Activated CD4-positive, alpha-beta T cell treated with anti-CD3 and anti-CD28 coated beads, Interleukin-2, amount 50 U/mL, for 16 hours (primary cell): ENCODE measurements around the gene ESR1.
A peak's percentile ranks its signal among the peaks of the same experiment; 100 is the strongest.
"Not testable (repeated sequence)": the region's sequence is repeated elsewhere in the genome, so short reads cannot be mapped to it uniquely, and the experiment has no call there.

ENCODE experiments used
- DNase-seq: peaks from one replicate; pipeline ENCODE4 v3.0.0-alpha.2; 2020

ESR1 gene

DNA sequence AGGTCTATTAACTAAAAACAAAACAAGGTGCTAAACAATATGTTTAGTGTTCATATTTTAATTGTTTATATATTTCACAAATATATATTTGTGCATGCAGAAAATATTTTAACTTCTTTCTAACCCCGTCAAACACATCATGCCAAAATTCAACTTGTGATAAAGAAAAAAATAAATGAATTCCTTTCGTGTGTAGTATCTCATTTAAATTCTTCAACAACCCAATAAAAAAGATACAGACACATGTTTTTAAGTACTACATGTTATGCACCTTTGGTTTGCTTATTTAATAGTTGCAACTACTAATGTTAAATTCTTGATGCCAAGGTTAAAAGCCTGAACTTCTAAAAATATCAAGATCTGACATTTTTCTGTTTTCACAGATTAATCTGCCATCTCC is 252.4 kb downstream of the ESR1 start:
- no peak for DNase-seq

DNA sequence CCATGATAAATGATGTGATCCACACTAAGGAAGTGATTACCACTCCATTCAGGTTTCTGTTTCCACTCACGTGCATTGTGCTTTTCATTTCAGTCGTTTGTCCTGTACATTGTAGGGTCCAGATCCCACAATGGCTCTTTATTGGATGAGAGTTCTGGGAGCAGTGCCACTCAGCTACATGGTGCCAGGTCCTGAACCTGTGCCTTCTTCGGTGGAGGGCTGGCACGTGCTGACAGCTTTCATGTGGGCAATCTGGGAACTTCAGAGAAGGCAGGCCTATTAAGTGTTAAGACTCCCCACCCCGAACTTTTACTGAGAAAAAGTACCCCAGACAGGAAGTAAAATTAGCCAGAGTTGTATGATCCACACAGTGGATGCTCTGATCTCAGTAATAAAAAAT is 255.0 kb downstream of the ESR1 start:
- DNase-seq, result no peak

DNA sequence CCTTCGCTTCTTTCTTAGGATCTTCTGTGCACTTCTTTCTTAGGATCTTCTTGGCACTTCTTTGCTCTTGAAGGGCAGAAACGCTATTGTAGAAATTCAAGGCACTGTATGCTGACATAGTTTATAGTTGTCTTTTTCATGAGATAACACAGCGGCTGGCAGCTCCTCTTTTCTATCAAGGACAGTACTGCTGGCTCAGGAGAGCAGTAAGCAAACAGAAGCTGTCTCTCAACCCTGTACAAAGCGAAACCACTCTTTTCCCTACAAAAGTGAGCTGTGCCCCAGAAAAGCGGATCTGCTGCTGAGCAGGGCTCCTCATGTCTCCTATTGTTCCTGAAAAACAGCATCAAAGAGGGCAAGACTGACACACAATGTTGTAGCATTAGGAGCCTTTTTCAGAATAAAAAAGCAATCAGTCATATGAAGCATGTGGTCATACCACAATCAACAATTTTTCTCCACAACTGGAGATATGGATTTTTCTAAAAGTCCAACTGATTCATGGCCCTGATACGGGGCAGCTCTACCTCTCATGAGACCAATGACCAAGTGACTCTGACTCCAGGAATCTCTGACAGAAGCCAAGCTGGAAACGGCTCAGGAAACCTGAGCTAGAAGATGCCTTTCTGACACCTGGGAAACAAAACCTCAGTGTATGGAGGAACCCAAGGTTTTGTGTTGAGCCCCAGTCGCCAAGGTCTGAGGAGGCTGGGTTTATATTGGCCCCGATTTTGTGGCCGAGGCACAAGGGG is 255.9 kb downstream of the ESR1 start:
- DNase-seq, result no peak

DNA sequence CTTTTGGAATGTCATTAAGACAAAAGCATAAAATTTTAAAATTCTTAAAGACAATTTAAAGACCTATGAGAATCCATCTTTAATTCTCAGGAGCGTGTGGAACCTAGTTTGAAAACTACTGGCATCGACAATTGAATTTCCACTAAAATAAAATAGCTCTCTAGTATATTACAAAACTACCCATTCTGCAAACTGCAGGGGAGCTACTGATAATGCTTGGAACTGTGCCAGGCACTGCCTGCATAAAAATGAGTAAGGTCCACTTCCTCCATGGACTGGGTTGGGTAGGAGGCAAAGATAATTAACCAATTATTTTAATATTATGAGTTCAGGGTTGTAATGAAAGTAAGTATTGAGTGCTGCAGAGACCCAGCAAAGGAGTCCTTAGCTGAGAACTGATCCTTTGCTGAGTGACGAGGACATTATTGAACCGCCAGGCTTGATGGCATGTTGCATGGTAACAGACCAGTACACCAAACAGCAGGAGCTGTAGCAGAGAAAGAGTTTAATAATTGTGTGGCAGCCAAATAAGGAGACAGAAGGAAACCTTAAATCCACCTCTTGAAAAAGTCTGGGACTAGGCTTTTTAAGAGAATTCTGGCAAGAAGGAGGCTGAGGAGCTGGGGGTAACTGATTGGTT is 261.3 kb downstream of the ESR1 start:
- no peak for DNase-seq

DNA sequence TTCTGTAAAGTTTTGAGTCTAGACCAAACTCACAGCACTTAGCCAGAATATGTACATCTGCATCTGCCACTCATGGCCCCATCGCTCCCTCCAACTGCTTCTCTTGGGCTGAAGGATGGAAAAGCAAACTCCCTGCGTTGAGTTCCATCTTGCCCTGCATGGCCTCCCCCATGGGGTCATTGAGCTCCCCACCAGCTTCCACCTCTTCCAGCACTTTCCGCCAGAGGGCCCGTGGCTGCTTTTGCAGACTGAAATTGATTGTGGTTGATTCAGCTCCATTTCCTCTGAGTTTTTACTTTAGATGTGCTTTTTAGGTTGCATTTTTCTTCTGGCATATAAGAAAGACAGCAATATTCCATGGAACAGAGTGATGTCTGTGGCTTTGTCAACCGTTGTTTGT is 263.1 kb downstream of the ESR1 start:
- DNase-seq, result no peak

DNA sequence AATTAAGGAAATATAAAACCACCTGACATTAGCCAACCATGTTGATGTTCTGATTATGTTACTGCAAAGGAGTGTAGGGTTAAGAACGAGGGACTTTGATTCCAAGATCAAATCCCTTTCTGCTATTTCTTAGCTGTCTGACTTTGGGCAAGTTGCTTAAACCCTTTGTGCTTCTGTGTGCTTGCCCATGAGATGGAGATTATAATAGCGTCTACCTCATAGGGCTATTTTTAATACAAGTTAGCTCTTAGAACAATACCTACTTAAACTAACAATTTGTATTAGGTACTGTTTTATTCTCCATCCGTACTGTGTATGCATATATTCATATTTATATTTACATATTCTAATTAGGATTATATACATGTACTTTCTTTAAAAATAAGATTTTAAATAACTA is 263.8 kb downstream of the ESR1 start:
- no peak for DNase-seq

DNA sequence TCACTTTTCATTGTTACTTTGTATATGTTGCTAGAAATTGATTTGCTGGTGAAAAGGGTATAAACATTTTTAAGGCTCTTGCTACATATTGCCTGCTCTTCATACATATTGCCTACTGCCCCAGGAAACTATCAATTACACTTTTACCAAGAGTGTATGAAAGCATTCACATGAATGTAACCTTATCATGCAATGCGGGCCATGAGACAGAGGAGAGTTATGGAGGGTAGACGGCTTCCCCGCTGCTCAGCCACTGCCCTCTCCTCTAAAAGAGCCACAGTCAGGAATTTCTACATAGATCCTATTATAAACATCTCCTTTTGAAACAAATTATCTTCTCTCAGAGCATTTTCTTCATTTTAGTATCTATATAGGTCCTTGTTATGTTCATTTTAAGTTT is 264.4 kb downstream of the ESR1 start:
- no peak for DNase-seq

DNA sequence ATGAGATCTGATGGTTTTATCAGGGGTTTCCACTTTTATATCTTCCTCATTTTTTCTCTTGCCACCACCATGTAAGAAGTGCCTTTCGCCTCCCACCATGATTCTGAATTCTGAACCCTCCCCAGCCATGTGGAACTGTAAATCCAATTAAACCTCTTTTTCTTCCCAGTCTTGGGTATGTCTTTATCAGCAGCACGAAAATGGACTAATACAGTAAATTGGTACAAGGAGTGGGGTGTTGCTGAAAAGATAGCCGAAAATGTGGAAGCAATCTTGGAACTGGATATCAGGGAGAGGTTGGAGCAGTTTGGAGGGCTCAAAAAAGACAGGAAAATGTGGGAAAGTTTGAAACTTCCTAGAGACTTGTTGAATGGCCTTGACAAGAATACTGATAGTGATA is 268.8 kb downstream of the ESR1 start:
- not testable (repeated sequence) for DNase-seq

DNA sequence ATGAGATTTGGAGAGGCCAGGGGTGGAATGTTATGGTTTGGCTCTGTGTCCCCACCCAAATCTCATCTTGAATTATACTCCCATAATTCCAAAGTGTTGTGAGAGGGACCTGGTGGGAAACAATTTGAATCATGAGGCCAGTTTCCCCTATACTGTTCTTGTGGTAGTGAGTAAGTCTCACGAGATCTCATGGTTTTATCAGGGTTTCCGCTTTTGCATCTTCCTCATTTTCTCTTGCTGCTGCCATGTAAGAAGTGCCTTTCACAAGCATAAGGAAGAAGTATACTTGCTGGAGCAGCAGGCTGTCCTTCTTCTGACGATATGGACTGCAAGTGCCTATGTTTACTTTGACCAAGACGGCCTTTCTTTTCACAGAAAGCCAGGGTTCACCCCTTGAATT is 270.5 kb downstream of the ESR1 start:
- no peak for DNase-seq

DNA sequence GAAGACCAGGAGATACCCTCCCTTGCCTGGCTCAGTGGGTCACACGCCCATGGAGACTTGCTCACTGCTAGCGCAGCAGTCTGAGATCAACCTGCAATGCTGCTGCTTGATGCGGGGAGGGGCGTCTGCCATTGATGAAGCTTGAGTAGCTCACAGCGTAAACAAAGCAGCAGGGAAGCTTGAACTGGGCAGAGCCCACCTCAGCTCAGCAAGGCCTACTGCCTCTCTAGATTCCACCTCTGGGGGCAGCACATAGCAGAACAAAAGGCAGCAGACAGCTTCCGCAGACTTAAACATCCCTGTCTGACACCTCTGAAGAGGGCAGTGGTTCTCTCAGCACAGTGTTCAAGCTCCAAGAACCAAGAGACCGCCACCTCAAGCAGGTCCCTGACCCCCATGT is 271.3 kb downstream of the ESR1 start:
- no peak for DNase-seq

DNA sequence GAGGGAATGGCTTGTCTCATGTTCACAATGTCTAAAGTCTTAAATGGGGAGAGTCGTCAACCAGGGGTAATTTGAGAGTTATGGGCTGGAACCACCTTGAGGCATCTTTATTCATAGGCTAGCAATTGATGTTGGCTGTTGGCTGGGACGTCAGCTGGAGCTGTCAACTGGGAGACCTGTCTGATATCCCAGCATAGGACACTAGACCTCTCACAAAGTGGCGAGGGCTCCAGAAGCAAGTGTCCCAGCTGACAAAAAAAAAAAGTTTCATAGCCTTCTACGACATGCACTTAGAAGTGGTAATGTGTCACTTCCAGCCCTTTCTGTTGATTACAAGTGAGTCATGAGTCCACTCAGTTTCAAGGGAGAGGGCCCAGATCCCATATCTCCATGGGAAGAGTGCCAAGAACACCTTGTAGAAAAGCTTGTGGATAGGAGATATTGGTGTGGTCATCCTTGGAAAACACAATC is 278.0 kb downstream of the ESR1 start:
- DNase-seq, result no peak

DNA sequence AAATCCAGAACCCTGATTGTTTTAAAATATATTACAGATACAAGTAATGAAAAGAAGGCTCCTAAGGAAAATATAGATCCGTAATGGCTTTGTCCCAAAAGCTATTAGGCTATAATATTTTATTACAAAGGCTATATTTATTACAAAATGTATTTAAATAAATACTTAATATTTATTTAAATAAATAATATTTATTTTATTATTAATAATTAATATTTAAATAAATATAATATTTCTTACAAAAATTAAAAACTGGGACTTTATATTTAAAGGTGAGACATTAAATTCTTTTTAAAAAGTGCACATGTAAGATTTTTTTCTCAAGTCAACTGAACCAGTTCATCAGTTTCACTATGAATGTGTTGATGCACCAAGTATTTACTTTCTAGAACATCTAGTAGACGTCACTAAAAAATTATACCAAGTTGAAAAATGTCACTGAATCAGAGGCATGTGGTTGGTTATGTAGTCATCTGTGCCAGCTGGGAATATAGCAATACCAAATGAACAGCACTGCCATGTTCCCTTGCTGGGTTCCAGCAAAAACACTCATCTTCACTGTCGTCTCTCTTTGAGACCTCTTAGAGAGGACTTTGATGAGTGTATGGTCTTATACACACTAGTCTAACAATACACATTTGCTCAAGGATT is 278.9 kb downstream of the ESR1 start:
- DNase-seq, result no peak

DNA sequence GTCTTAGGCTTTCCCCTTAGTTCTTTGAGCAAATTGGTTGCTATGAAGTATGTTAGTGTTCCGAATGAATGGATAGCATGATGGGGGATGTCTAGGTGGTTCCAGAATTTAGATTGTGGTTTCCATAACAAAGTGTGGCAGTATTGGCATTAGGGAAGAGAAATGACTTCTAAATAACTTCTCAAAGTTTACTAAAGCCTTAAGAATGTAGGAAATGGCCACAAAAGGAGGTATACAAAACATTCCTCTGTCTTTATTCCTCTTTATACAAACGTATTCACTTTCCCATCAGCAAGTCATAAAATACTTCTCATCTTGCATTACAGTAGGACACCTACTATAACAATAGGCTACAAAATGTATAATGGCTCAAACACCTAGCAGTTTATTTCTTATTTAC is 279.6 kb downstream of the ESR1 start:
- no peak for DNase-seq

DNA sequence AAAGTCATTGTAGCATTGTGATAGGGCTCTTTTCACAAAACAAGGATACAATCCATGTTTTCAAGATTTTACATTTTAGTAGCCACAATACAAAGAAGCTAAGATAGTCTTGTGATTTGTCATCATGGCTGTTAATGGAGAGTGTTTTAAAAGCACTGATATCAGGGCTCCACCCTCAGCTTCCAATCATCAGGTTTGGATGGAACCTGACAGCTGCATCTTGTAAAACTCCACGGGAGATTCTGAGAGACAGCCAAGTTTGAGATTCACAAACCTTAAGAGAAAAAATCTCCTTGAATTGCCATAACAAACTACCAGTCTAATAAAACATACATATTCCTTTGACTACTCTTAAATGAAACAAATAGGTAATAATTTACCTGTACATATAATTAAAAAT is 280.2 kb downstream of the ESR1 start:
- DNase-seq, result no peak

DNA sequence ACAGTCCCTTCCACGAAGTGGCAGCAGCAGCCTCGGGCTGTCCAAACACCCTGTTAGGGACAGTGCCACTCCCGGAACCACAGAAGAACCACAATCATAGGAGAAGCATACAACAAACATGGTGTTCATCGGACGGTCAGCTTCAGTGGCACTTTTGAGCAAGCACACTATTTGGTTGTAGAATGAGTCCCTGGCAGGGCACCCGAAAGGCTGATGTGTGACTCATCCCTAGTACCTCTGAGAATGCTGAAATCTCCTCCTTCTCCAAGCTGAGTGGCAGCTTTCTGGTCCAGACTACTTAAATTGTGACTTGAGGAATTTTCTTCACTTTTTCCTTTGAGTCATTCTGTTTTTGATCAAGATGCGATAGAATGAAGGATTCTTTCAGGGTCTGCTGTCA is 282.5 kb downstream of the ESR1 start:
- no peak for DNase-seq

DNA sequence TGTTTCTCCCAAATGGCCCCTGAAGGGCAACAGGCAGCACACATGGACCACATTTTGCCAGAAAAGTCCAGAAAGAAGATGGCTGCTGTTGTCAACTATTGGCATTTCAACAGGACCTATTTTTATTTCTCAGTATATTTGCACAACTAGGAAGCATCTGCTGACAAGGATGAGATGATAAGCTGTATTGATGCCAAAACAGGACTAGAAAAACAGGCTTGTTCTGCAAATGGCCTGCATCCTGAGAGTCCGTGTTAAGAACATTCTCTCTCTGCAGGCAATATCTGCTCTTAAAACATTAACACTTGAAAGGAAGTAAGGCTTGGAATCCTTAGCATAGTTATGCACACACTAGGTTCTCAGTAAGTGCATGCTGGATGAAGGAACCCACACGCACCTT is 283.7 kb downstream of the ESR1 start:
- DNase-seq, result no peak

DNA sequence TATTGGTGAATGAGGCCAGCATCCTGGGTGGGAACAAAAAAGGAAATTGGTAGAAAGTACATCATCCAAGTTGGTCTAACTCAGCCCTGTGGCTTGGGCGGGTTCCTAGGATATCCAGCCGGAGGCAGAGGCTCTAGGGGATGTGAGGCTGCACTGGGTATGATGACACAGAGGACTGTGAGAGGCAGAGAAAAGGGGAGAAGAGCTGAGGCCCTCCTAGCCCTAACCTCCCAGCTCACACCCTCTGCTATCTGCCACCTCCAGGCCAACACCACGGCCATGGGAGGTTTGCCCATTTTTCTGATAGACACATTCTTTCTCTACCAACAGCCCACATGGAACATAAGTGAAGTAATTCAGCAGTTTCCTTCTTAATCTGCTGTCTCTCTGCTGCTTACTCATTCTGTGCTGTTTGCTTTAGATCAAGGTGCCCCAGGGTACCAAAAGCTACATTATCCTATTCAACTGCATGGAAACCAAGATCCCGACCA is 284.4 kb downstream of the ESR1 start:
- no peak for DNase-seq

DNA sequence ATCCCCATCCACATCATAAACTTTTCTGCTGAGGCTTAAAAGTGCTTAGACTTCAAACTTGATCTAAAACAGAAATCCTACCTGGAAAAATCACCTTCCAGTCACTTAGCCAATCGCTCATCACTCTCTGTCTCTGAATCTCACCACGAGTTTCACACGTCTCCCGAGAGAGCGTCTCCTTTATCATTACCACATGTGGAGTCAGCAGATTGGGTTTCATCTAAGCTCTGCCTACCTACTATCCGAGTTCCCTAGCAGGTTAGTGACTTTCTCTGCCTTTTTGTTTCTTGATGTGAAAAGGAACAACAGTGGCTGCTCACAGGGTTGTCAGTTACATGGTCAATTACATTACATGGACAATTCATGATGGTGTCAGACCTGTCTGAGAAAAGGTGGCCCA is 286.2 kb downstream of the ESR1 start:
- no peak for DNase-seq

DNA sequence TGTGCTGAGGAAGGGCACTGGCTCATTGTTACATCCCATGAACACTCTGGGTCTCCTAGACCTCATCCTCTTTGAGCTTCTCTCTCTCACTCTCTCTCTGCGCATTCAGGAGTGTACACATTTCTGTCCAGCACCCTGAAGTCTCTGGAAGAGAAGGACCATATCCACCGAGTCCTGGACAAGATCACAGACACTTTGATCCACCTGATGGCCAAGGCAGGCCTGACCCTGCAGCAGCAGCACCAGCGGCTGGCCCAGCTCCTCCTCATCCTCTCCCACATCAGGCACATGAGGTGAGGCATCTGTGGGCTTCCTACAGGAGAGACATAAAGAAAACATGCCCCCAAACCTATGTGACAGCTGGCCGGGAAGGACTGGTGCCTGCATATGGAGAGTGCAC is 286.8 kb downstream of the ESR1 start:
- DNase-seq, result no peak

DNA sequence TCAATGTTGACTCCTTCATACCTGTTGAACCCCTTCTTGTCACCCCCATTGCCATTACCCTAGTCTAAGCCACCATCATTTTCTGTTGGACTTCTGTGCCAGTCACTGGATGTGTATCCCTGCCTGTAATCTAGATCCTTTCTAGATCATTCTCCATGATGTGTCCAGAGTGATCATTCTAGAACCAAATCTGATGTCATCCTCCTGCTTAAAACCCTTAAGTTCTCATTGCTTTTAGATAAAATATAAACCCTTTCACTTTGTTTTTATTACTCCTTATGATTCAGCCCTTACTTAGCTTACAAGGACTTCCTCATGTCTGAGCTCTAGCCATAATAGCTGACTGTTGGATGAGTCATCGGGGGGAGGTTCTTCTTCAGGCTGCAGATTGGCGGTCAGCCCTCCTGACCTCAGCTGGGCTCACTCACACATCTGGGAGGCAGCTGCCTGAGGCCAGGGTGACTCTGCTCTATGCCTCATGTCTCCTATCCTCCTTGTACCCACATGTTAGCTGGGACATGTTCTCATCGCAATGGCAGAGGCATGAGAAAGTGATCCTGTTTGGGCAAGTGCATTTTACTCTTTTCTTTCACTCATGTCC is 287.6 kb downstream of the ESR1 start:
- DNase-seq, result peak; percentile 38

DNA sequence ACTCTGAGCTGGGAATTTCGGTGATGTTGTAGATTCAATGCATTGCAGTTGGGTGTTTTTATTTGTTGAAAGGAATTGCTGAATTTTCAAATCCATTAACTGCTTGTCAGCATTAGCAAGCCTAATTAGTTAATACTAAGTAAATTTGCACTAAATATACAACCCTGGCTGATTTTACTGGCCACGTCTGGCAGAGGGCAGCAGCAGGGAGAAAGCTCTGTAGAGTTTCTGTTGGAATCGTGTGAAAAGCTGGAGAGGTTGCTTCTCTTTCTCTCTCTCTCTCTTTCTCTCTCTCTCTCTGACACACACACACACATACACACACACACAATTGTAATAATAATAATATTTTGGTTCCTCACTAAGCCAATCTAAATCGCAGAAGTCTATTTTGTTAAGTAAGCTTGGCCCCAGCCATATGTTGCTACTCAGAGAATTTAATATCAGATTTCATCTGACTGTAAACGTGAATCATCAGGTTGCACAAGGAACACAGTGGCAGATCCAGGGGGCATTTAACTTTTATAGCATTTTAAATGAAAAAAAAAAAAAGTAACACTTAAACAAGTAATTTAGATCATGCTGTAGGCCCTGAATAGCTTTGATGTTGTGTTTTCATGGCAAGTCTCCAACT is 289.5 kb downstream of the ESR1 start:
- DNase-seq, result no peak

DNA sequence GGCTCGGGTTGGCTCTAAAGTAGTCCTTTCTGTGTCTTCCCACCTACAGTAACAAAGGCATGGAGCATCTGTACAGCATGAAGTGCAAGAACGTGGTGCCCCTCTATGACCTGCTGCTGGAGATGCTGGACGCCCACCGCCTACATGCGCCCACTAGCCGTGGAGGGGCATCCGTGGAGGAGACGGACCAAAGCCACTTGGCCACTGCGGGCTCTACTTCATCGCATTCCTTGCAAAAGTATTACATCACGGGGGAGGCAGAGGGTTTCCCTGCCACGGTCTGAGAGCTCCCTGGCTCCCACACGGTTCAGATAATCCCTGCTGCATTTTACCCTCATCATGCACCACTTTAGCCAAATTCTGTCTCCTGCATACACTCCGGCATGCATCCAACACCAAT is 291.2 kb downstream of the ESR1 start:
- no peak for DNase-seq
